GM12874 (cell line): Measurements from ENCODE around the gene FGF22.

Experiments
- CTCF ChIP-seq: IDR thresholded peaks from 2 replicates; pipeline ENCODE4 v1.5.1; 2011; ENCODE audit warnings: low read depth, mild to moderate bottlenecking, control low read depth, low read length, moderate library complexity; ENCODE audit not compliant: insufficient read depth

Gene FGF22

GRCh38 chr19:658059-658839 is 18.6 kb downstream of the FGF22 start:
- no peak for TF ChIP-seq CTCF

- no peak for TF ChIP-seq CTCF
Observed at GRCh38 chr19:658916-659839, 19.5 kb downstream of the FGF22 start.

GRCh38 chr19:660793-661426 is 21.2 kb downstream of the FGF22 start:
- no peak for TF ChIP-seq CTCF

- TF ChIP-seq CTCF = no peak
Observed at GRCh38 chr19:661427-662196, 21.9 kb downstream of the FGF22 start.

- TF ChIP-seq CTCF = no peak
Observed at GRCh38 chr19:662207-662961, 22.7 kb downstream of the FGF22 start.

- TF ChIP-seq CTCF = no peak
Observed at GRCh38 chr19:662962-663681, 23.4 kb downstream of the FGF22 start, which contains the start of gene RNF126. RNF126 (minus strand) TSS chr19:663214; CDS start chr19:663121, 93 bp downstream.
